H9 (cell line): Measurements from ENCODE around the gene CRABP2. TPM values are rescaled to one million over a fixed set of nuclear protein-coding genes. Genes with fewer than 3 reads are reported as not detected.

Source experiments
- DNase-seq: peaks from one replicate; pipeline ENCODE4 v3.0.0-alpha.2; 2017
- H2AFZ ChIP-seq: one replicate; pipeline ENCODE4 v1.6.1; 2013; ENCODE audit warnings: mild to moderate bottlenecking, low read length, control low read depth, moderate library complexity
- H2AK5ac ChIP-seq: 2 replicates; pipeline ENCODE4 v1.6.1; 2013; ENCODE audit warnings: low read length, control low read depth, mixed read lengths; ENCODE audit not compliant: insufficient read length
- H2BK120ac ChIP-seq: one replicate; pipeline ENCODE4 v1.6.1; 2013; ENCODE audit warnings: low read depth, mild to moderate bottlenecking, low read length, control low read depth, inconsistent platforms; ENCODE audit not compliant: poor library complexity, severe bottlenecking
- H2BK12ac ChIP-seq: 2 replicates; pipeline ENCODE4 v1.6.1; 2013; ENCODE audit warnings: low read length, control low read depth, mixed read lengths, low read depth; ENCODE audit not compliant: insufficient read length
- H2BK15ac ChIP-seq: 2 replicates; pipeline ENCODE4 v1.6.1; 2013; ENCODE audit warnings: low read depth, low read length, control low read depth
- H2BK20ac ChIP-seq: one replicate; pipeline ENCODE4 v1.6.1; 2013; ENCODE audit warnings: low read depth, mild to moderate bottlenecking, low read length, control low read depth, inconsistent platforms; ENCODE audit not compliant: poor library complexity, severe bottlenecking
- H2BK5ac ChIP-seq: 2 replicates; pipeline ENCODE4 v1.6.1; 2013; ENCODE audit warnings: low read length, control low read depth, mixed read lengths; ENCODE audit not compliant: insufficient read length
- H3K14ac ChIP-seq: 2 replicates; pipeline ENCODE4 v1.6.1; 2013; ENCODE audit warnings: low read length, control low read depth; ENCODE audit not compliant: insufficient read depth
- H3K18ac ChIP-seq: 2 replicates; pipeline ENCODE4 v1.6.1; 2013; ENCODE audit warnings: low read depth, mild to moderate bottlenecking, mixed read lengths, low read length, control low read depth; ENCODE audit not compliant: insufficient read length
- H3K23ac ChIP-seq: 2 replicates; pipeline ENCODE4 v1.6.1; 2013; ENCODE audit warnings: low read length, control low read depth, mixed read lengths, low read depth; ENCODE audit not compliant: insufficient read length
- H3K23me2 ChIP-seq: 2 replicates; pipeline ENCODE4 v1.6.1; 2013; ENCODE audit warnings: low read depth, mild to moderate bottlenecking, mixed read lengths, low read length, control low read depth; ENCODE audit not compliant: insufficient read length, poor library complexity, severe bottlenecking
- H3K27ac ChIP-seq: 2 replicates; pipeline ENCODE4 v1.5.1; 2013; ENCODE audit warnings: low read length, control low read depth, mixed read lengths, low read depth; ENCODE audit not compliant: insufficient read length
- H3K27me3 ChIP-seq: 2 replicates; pipeline ENCODE4 v1.6.1; 2013; ENCODE audit warnings: low read length, control low read depth, inconsistent platforms; ENCODE audit not compliant: insufficient read depth
- H3K4ac ChIP-seq: 2 replicates; pipeline ENCODE4 v1.6.1; 2013; ENCODE audit warnings: low read depth, mild to moderate bottlenecking, control low read depth, inconsistent platforms, low read length, moderate library complexity
- H3K4me1 ChIP-seq: 2 replicates; pipeline ENCODE4 v1.6.1; 2013; ENCODE audit warnings: low read length, control low read depth, inconsistent platforms; ENCODE audit not compliant: insufficient read depth
- H3K4me2 ChIP-seq: 2 replicates; pipeline ENCODE4 v1.6.1; 2013; ENCODE audit warnings: low read length, control low read depth, mixed read lengths; ENCODE audit not compliant: insufficient read length, insufficient read depth
- H3K56ac ChIP-seq: 2 replicates; pipeline ENCODE4 v1.6.1; 2013; ENCODE audit warnings: low read depth, mild to moderate bottlenecking, mixed read lengths, low read length, control low read depth; ENCODE audit not compliant: insufficient read length
- H3K79me1 ChIP-seq: 2 replicates; pipeline ENCODE4 v1.6.1; 2013; ENCODE audit warnings: low read depth, mild to moderate bottlenecking, moderate library complexity, low read length, control low read depth, inconsistent platforms; ENCODE audit not compliant: insufficient read depth, poor library complexity, severe bottlenecking
- H3K79me2 ChIP-seq: 2 replicates; pipeline ENCODE4 v1.6.1; 2013; ENCODE audit warnings: low read length, control low read depth, inconsistent platforms; ENCODE audit not compliant: insufficient read depth
- H3K9ac ChIP-seq: 2 replicates; pipeline ENCODE4 v1.6.1; 2013; ENCODE audit warnings: low read length, control low read depth, mixed read lengths; ENCODE audit not compliant: insufficient read length; ENCODE audit errors: extremely low read depth
- H3K9me3 ChIP-seq: one replicate; pipeline ENCODE4 v1.6.1; 2013; ENCODE audit warnings: low read depth, low read length, inconsistent platforms; ENCODE audit not compliant: control insufficient read depth
- H3T11ph ChIP-seq: one replicate; pipeline ENCODE4 v1.6.1; 2013; ENCODE audit warnings: mild to moderate bottlenecking, low read length, control low read depth, inconsistent platforms
- H4K20me1 ChIP-seq: one replicate; pipeline ENCODE4 v1.6.1; 2013; ENCODE audit not compliant: control insufficient read depth, insufficient read length, insufficient read depth
- H4K5ac ChIP-seq: 2 replicates; pipeline ENCODE4 v1.6.1; 2013; ENCODE audit warnings: low read depth, mild to moderate bottlenecking, mixed read lengths, low read length, control low read depth; ENCODE audit not compliant: insufficient read length
- H4K8ac ChIP-seq: replicated peaks from 2 replicates; pipeline ENCODE4 v1.6.1; 2013; ENCODE audit warnings: low read length, control low read depth, mixed read lengths, low read depth; ENCODE audit not compliant: insufficient read length
- H4K91ac ChIP-seq: 2 replicates; pipeline ENCODE4 v1.6.1; 2013; ENCODE audit warnings: low read depth, mild to moderate bottlenecking, moderate library complexity, mixed read lengths, low read length, control low read depth; ENCODE audit not compliant: insufficient read length
- H3K27ac Mint-ChIP-seq, 3 experiments: 2 replicates in 2 of 3; 3 replicates in 1 of 3; pipeline ENCODE4 v1.8.0; 2020 to 2021; ENCODE audit warnings: mixed read lengths in 3 of 3, mild to moderate bottlenecking in 1 of 3, moderate library complexity in 1 of 3
- H3K27me3 Mint-ChIP-seq: 2 replicates; pipeline ENCODE4 v1.8.0; 2021; ENCODE audit warnings: low read depth, mild to moderate bottlenecking, moderate library complexity, mixed read lengths
- H3K36me3 Mint-ChIP-seq, 3 experiments: 2 replicates in 2 of 3; 3 replicates in 1 of 3; pipeline ENCODE4 v1.8.0; 2020 to 2021; ENCODE audit warnings: low read depth in 3 of 3, mixed read lengths in 3 of 3; ENCODE audit not compliant: insufficient read depth in 1 of 3
- H3K4me1 Mint-ChIP-seq, 2 experiments: 2 replicates each; pipeline ENCODE4 v1.8.0; 2020; ENCODE audit warnings: mixed read lengths in 2 of 2
- H3K4me3 Mint-ChIP-seq, 2 experiments: 2 replicates in 1 of 2; 3 replicates in 1 of 2; pipeline ENCODE4 v1.8.0; 2020 to 2021; ENCODE audit warnings: mild to moderate bottlenecking in 2 of 2, mixed read lengths in 2 of 2, moderate library complexity in 1 of 2
- H3K9me3 Mint-ChIP-seq, 2 experiments: 2 replicates in 1 of 2; 3 replicates in 1 of 2; pipeline ENCODE4 v1.8.0; 2020; ENCODE audit warnings: mild to moderate bottlenecking in 2 of 2, mixed read lengths in 2 of 2, moderate library complexity in 1 of 2
- CTCF ChIP-seq: fragments of 200-600 bp; sonication (generic); conservative IDR thresholded peaks from 3 replicates; pipeline ENCODE4 v1.8.0; 2021; ENCODE audit warnings: antibody characterized with exemption, mild to moderate bottlenecking
- WGBS: extraction: QIAGEN DNeasy Blood & Tissue Kit; methylation state at CpG from one replicate; pipeline ENCODE4 v1.1.7; 2013; ENCODE audit warnings: missing lambda C conversion rate, low lambda C conversion rate, mixed read lengths; ENCODE audit not compliant: insufficient read length; ENCODE audit errors: extremely low coverage; 5-methylcytosine and 5-hydroxymethylcytosine counted together
- total RNA-seq: library from RNA; stranded (reverse); gene quantifications from 2 replicates; pipeline ENCODE4 v1.2.1, GENCODE V29; 2021

Gene CRABP2
- total RNA-seq, 1 experiment from 2014 or later: 184 TPM

- H3K27me3 Mint-ChIP-seq: no peaks in the 10 kb centered on the region
- H2BK15ac ChIP-seq: no peak overlapping the region
- no peaks in the 10 kb centered on the region for H3K27me3 ChIP-seq
- peaks cover 17% of the 10 kb centered on the region for H3K23me2 ChIP-seq
- H3K18ac ChIP-seq: peak overlapping the region; percentile 97
- peak overlapping the region; percentile 69 for H4K5ac ChIP-seq
- no peak overlapping the region for H3T11ph ChIP-seq
- peak overlapping the region; percentile 91 to 96 for H3K4me3 Mint-ChIP-seq
- peak overlapping the region; percentile 96 for H3K9ac ChIP-seq
- no peak overlapping the region for H4K8ac ChIP-seq
- peaks cover 22% of the 10 kb centered on the region; the same call in 1 of the 2 replicates for H3K79me2 ChIP-seq
- H4K20me1 ChIP-seq: no peaks in the 10 kb centered on the region
- no peak overlapping the region; the same call in 1 of the 2 replicates for H3K4ac ChIP-seq
- peak overlapping the region; percentile 73 for H3K4me2 ChIP-seq
- no peak overlapping the region for H3K23ac ChIP-seq
- no peaks in the 10 kb centered on the region for H3K9me3 Mint-ChIP-seq
- H2AFZ ChIP-seq: no peak overlapping the region
- peak overlapping the region; percentile 90 to 99 (median 93) for H3K27ac Mint-ChIP-seq
- TF ChIP-seq CTCF: no peak
- H4K91ac ChIP-seq: peak overlapping the region; percentile 11
- H3K4me1 ChIP-seq: peaks cover 19% of the 10 kb centered on the region; the same call in 1 of the 2 replicates
- H2BK5ac ChIP-seq: peak overlapping the region; percentile 11
- peak; percentile 97 for DNase-seq
- H3K36me3 Mint-ChIP-seq: peaks cover 0 to 10% (median 10%) of the 10 kb centered on the region in 3 experiments; a peak in 3 of 7 replicates
- peaks cover 38% of the 10 kb centered on the region in 2 experiments for H3K4me1 Mint-ChIP-seq
- H3K14ac ChIP-seq: peak overlapping the region; percentile 99
- H2BK20ac ChIP-seq: no peak overlapping the region
- H3K79me1 ChIP-seq: no peaks in the 10 kb centered on the region
- no peak overlapping the region for H2BK120ac ChIP-seq
- no CpG with 5 or more reads among the region's 68 CpGs for WGBS
- H3K27ac ChIP-seq: peak overlapping the region; percentile 50
- no peak overlapping the region for H2BK12ac ChIP-seq
- H3K9me3 ChIP-seq: no peaks in the 10 kb centered on the region
- no peak overlapping the region for H3K56ac ChIP-seq
- no peak overlapping the region for H2AK5ac ChIP-seq
These were observed 46.5 kb upstream of the CRABP2 start for GRCh38 chr1:156751757-156752481.
